Stimulated activated naive CD4-positive, alpha-beta T cell treated with Interleukin-2 at 50 U/mL for 16 hours (primary cell): ENCODE measurements around the gene ECSIT.
"Not testable (repeated sequence)": the region's sequence is repeated elsewhere in the genome, so short reads cannot be mapped to it uniquely, and the experiment has no call there.

Experiments
- DNase-seq: peaks from one replicate; lab custom pipeline; 2025; lab: John Stamatoyannopoulos, UW

Gene ECSIT

DNA sequence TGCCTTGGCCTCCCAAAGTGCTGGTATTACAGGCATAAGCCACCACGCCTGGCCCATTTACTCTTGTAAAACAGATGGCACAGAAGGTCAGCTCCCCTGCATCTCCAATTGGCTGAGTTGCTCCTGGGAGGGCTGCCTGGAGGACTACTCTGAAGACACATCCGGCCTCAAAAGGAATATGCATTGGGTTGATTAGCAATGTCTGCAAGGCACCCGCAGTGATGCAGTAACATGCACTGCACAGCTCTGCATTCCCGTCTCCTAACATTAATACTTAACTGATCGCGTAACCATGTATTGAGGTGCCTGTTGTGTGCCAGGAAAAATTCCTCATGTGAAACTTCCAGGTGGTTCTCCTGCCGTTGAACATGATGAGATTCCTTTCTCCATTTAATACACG, 53.1 kb downstream of the ECSIT start:
- no peak for DNase-seq

DNA sequence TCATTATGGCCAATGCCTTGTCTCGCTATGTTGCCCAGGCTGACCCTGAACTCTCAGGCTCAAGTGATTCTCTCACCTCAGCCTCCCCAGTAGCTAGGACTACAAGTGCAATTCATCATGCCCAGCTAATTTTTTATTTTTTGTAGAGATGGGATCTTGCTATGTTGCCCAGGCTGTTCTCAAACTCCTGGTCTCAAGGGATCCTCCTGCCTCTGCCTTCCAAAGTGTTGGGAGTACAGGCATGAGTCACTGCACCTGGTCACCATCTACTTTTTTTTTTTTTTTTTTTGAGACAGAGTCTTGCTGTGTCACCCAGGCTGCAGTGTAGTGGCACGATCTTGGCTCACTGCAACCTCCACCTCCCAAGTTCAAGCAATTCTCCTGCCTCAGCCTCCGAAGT, 53.6 kb downstream of the ECSIT start:
- not testable (repeated sequence) for DNase-seq

DNA sequence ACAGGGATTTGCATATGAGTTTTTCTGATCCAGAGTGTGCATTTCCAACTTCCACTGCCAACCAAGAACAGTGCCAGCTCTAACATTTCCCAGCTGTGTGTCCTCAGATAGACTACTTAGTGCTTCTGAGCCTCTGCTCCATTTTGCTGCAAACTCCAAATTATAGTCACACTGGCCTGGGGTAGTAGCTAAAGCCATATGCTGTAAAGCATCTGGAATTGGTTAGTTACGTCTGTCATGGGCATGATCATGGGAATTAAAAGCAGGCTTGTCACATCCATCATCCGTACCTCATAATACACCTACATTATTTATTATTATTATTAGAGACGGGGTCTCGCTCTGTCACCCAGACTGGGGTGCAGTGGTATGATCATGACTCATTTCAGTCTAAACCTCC, 55.2 kb downstream of the ECSIT start:
- DNase-seq: no peak

DNA sequence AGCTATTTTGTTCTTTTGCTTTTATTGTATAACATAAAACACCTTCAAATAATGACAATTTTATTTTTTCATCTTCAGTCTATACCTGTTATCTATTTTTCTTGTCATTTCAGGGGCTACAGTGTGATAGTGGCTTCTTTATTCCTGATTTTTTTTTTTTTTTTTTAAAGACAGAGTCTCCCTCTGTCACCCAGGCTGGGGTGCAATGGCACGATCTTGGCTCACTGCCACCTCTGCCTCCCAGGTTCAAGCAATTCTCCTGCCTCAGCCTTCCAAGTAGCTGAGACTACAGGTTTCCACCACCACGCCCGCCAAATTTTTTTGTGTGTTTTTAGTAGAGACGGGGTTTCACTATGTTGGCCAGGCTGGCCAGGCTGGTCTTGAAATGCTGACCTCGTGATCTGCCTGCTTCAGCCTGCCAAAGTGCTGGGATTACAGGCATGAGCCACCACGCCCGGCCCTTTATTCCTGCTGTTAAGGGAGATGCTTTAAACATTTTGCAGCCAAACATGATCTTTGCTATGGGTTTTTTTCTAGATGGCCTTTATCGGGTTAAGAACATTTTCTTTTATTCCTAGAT, 60.6 kb downstream of the ECSIT start:
- not testable (repeated sequence) for DNase-seq

DNA sequence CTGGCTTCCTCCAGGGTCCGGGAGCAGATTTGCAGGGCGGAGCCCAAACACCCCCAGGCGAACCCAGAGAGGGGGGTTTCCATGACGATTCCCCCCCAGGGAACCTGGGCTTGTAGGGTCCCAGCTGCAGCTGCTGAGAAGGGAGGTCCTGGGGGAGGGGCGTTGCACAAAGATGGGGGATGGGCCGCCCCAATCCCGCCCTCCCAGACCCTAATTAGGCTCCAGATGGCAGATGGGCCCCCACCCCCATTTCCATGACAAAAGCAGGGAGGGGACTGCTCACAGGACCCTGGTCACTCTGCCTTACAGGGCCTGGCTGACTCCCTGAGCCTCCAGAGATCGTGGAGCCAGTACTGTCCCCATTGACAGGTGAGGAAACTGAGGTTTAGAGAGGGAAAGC, 63.3 kb downstream of the ECSIT start:
- no peak for DNase-seq

DNA sequence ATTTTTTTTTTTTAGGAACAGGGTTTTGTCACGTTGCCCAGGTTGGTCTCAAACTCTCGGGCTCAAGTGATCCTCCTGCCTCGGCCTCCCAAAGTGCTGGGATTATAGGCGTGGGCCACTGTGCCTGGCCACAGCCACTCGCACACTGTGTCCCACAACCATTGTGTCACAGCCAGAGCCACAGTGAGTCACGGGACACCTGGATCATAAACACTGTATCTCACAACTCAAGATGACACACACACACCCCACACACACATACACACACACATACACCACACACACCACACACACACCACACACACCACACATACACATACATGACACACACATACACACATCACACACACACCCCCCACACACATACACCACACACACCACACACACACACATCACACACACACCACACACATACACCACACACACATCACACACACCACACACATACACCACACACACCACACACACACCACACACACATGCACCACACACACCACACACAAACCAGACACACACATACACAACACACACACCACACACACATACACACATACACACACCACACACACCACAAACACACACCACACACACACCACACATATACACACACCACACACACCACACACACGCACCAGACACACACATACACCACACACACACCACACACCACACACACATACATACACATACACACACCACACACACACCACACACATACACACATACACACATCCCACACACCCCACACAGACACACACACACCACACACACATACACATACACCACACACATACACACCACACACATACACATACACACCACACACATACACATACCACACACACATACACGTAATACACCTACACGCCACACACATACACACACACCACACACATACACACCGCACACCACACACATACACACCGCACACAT, 64.3 kb downstream of the ECSIT start:
- no peak for DNase-seq

DNA sequence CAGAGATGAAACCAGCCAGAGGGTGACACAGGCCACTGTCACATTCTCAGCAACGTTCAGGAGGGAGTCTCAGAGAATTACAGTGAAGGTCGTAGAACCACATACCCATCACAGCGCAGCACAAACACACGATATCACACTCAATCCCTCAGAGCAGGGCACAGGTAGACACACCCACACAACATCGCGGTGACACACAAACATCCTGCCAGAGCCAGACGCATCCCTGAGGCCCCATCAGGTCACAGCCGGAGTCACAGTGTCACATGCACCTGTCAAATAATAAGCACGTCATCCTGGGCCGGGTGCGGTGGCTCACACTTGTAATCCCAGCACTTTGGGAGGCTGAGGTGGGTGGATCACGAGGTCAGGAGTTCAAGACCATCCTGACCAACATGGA, 65.5 kb downstream of the ECSIT start:
- no peak for DNase-seq

DNA sequence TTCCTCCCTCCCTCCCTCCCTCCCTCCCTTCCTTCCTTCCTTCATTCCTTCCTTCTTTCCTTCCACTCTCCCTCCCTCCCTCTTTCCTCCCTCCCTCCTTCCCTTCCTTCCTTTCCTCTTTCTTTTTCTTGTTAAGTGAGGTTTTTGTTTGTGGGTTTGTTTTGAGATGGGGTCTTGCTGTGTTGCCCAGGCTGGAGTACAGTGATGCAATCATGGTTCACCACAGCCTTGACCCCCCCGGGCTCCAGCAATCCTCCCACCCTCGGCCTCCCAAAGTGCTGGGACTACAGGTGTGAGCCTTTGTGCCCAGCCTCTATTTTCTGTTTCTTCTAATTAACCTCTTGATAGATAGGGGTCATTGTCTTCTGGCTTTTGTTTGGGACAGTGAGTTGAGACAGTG, 67.5 kb downstream of the ECSIT start:
- DNase-seq: no peak

DNA sequence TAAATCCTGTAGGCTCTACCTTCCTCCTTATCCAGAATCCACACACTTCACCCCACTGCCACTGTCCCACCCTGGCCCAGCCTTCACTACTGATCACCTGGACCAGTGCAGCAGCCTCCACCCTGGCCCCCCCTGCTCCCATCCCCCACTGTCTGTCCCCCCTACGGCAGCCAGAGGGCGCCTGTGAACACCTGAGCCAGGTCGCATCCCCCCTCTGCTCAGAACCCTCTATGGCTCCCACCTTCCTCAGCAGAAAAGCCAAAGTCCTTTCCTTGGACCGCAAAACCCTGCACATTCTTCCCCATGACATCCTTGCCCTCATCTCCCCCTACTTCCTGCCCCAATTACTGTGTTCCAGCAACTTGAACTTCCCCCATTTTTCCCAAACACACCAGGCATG, 68.7 kb downstream of the ECSIT start:
- no peak for DNase-seq

DNA sequence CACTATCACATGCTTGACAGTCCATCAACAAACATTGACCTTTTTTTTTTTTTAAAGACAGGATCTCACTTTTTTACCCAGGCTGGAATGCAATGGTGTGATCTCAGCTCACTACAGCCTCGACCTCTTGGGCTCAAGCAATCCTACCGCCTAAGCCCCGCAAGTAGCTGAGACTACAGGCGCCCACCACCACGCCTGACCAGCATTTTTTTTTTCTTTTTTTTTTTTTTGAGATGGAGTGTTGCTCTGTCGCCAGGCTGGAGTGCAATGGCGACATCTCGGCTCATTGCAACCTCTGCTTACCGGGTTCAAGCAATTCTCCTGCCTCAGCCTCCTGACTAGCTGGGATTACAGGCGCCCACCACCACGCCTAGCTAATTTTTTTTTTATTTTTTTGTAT, 70.0 kb downstream of the ECSIT start:
- DNase-seq: not testable (repeated sequence)

DNA sequence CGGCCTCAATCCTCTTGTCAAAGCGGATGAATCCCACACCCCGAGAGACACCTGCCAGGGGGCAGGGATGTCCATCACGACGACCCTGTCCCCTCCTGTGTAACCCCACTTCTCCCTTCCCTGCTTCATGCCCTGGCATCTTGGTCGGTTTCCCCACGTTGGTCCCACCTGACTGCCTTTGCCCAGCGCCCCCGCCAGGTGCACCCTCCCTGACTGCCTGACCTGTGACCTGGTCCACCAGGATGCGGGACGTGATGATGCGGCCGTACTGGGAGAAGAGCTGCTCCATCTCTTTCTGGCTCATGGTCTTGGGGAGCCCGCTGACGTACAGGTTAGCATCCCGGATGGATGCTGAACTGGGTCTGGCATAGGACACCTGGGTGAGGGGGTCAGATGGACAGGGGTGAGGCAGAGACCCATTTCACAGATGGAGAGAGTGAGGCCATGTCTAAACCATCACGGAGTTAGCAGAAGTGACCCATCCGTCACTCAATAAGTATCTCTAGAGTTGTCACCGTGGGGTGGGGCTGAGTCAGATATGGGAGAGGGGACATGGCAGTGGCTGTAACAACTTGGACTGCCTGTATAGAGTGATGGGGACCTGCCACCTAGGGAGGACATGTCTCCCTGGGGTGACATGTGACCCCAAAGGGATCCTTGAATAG, 70.6 kb downstream of the ECSIT start:
- no peak for DNase-seq

DNA sequence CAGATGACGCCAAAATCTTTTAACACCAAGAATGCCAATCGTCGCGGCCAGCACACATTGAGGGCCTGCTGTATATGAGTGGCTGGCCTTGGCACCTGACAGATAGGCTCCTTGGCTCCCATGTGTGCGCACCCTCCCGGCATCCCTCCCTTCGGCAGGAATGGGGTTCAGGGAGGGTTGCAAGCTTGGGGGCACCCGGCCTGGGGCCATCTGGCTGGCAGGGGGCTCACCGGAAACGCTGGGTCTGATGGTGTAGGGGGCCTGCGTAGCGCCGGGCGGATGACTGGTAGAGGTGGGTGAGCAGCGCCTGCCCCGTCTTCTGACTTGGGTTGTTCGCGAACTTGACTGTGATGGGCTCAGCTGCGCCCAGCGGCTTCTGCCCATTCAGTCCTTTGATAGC, 71.1 kb downstream of the ECSIT start:
- no peak for DNase-seq

DNA sequence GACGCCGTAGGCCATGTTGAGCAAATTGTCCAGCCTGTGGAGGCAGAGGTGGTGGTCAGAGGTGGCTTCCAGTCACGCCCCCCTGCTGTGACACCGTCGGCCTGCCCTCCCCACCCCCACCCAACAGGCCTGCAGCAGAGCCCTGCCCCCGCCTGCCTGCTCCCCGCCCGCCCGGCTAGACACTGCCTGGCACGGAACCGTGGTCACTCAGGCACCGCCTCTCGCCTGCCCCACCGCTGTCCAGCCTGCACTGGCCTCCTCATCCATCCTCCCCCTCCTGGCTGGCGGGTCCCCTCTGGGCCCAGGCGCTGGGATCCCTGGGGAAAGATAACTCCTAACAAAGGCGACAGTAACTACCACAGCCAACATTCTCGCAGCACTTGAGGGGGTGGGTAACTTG, 71.8 kb downstream of the ECSIT start:
- DNase-seq: no peak

DNA sequence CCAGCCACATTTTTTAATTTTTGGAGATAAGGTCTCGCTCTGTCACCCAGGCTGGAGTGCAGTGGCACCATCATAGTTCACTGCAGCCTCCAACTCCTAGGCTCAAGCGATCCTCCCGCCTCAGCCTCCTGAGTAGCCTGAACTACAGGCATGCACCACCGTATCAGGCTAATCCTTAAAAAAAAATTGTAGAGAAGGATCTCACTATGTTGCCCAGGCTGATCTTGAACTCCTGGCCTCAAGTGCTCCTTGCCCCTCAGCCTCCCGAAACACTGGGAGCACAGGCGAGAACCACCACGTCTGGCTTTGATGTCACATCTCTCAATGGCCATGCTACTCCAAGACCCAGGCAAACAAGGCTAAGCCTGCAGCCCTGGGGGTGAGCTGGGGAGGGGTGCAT, 72.3 kb downstream of the ECSIT start:
- DNase-seq: no peak
